ENCODE data around the gene SUSD5. TPM values are rescaled to one million over a fixed set of nuclear protein-coding genes. Genes with fewer than 3 reads are reported as not detected.
A peak's percentile ranks its signal among the peaks of the same experiment; 100 is the strongest.

Gene SUSD5
- total and polyA plus RNA-seq, 2 of the 13 experiments (the other 11 are each of a cell fraction or from before 2014, with no cell fraction given), result not detected

- CTCF ChIA-PET (ENCODE audit: low intra/inter-chr PET ratio, low total read pairs), result interaction anchor here (1.4 kb wide), 1 partner anchor 101 kb away, joined by 3 read pairs; no protein-coding TSS in a partner anchor
- 0% methylated on average over 5 of the region's 5 CpGs for WGBS (ENCODE audit: low lambda C conversion rate)
- Histone ChIP-seq H3K4me2 (ENCODE audit: low read depth, low read length) (no peak overlapping the region), H4K20me1 (ENCODE audit: insufficient read depth, low read length) (no peaks in the 10 kb centered on the region), H2AFZ (ENCODE audit: low read length) (no peak overlapping the region), H3K9ac (ENCODE audit: insufficient read depth, low read depth, low read length) (no peak overlapping the region), H3K27ac (ENCODE audit: extremely low read length, insufficient read depth, low read length) (no peak overlapping the region), H3K36me3 (replicated peaks in 1 of 2; ENCODE audit: control insufficient read depth in 1 of 2, insufficient read depth in 2 of 2, low read length in 2 of 2) (no peaks in the 10 kb centered on the region), H3K4me1 (ENCODE audit: insufficient read depth, low read length) (peaks cover 8% of the 10 kb centered on the region; the same call in 1 of the 2 replicates), H3K79me2 (ENCODE audit: insufficient read depth, low read length) (no peaks in the 10 kb centered on the region), H3K9me3 (ENCODE audit: low read length) (no peaks in the 10 kb centered on the region), H3K4me3 (replicated peaks in 1 of 3; ENCODE audit: insufficient read depth in 1 of 3, low read depth in 2 of 3, low read length in 3 of 3) (no peak overlapping the region), H3K27me3 (ENCODE audit: control insufficient read depth in 1 of 2, insufficient read depth in 2 of 2, low read length in 2 of 2) (peaks cover 0 to 7% of the 10 kb centered on the region in 2 experiments; a peak in 2 of 5 replicates)
- intact Hi-C loops (cut with micrococcal nuclease; ENCODE audit: unreplicated experiment) (no loop called here), in situ Hi-C loops (cut with HindIII; ENCODE audit: extremely low pct_ligation_motif_present, low pct_unique_long_range_greater_than_20kb) (no loop called here)
- no TSS peak for BruUV-seq (replicated peaks)
- no peak for FAIRE-seq
- DNase-seq (ENCODE audit: low spot score), result no peak
- ATAC-seq, result peak; percentile 68
- POLR2A ChIA-PET, result no interaction called here
- TF ChIP-seq SYNCRIP (IDR thresholded peaks at IDR 0.05; ENCODE audit: insufficient read depth, low read depth, low read length) (no peak), RARA (CRISPR knock-in tag; IDR thresholded peaks at IDR 0.05) (no peak), ZXDC (CRISPR knock-in tag; IDR thresholded peaks at IDR 0.05) (no peak), ZFAT (CRISPR knock-in tag; conservative IDR thresholded peaks at IDR 0.05) (no peak), ZBTB40 (IDR thresholded peaks at IDR 0.05) (no peak), ZBTB40 (CRISPR knock-in tag; IDR thresholded peaks at IDR 0.05) (no peak), ZBTB1 (CRISPR knock-in tag; IDR thresholded peaks at IDR 0.05; ENCODE audit: borderline replicate concordance) (no peak), RCOR2 (CRISPR knock-in tag; IDR thresholded peaks at IDR 0.05) (no peak), SNRNP70 (IDR thresholded peaks at IDR 0.05; ENCODE audit: low read depth, low read length) (no peak), HNRNPH1 (optimal IDR thresholded peaks at IDR 0.05; ENCODE audit: low read depth, low read length) (no peak), PAX8 (CRISPR knock-in tag; IDR thresholded peaks at IDR 0.05; ENCODE audit: borderline replicate concordance) (no peak)
These were observed 13.3 kb upstream of the SUSD5 start for GRCh38 chr3:33231756-33232465.
